C4-2B (cell line): ENCODE data around the gene PAK5.

Source experiments
- H3K27ac ChIP-seq: fragments of 450-650 bp; 2 replicates; pipeline ENCODE4 v1.5.1; 2017
- ZFX ChIP-seq: fragments of 450-650 bp; IDR thresholded peaks from 2 replicates; pipeline ENCODE4 v1.6.1; 2017
- TF ChIP-seq, protein P1 (sequence below): fragments of 450-650 bp; conservative IDR thresholded peaks from 2 replicates; pipeline ENCODE4 v1.5.1; 2017; ENCODE audit warnings: mild to moderate bottlenecking

The PAK5 gene

GRCh38 chr20:9514072-9514460, 324.8 kb downstream of the PAK5 start:
- no peak overlapping the region for H3K27ac ChIP-seq
- TF ChIP-seq, protein P1, sequence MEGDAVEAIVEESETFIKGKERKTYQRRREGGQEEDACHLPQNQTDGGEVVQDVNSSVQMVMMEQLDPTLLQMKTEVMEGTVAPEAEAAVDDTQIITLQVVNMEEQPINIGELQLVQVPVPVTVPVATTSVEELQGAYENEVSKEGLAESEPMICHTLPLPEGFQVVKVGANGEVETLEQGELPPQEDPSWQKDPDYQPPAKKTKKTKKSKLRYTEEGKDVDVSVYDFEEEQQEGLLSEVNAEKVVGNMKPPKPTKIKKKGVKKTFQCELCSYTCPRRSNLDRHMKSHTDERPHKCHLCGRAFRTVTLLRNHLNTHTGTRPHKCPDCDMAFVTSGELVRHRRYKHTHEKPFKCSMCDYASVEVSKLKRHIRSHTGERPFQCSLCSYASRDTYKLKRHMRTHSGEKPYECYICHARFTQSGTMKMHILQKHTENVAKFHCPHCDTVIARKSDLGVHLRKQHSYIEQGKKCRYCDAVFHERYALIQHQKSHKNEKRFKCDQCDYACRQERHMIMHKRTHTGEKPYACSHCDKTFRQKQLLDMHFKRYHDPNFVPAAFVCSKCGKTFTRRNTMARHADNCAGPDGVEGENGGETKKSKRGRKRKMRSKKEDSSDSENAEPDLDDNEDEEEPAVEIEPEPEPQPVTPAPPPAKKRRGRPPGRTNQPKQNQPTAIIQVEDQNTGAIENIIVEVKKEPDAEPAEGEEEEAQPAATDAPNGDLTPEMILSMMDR, result no peak
- no peak for TF ChIP-seq ZFX

DNA sequence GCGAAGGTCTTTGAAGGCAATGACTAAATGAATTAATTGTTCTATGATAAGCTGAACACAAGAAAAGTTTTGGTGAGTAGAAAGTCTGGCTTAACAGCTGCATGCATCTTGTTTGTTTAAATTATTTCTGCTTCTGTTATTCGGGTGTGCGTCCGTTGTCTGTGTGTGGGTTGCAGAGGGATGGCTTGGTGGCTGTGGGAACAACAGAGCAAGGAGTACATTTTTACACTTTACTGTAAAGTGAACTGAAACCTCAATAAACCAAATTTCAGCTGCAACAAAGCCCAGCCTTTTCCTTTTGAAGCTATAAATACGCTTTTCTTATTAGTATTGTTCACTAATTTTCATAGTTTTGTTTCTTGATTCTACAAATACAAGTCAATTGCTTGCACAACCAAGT, 328.0 kb downstream of the PAK5 start:
- H3K27ac ChIP-seq, result no peak overlapping the region
- TF ChIP-seq, protein P1, result no peak
- TF ChIP-seq ZFX, result no peak

GRCh38 chr20:9509246-9509645, 329.6 kb downstream of the PAK5 start:
- no peak for TF ChIP-seq ZFX
- TF ChIP-seq, protein P1, result no peak
- no peak overlapping the region for H3K27ac ChIP-seq

DNA sequence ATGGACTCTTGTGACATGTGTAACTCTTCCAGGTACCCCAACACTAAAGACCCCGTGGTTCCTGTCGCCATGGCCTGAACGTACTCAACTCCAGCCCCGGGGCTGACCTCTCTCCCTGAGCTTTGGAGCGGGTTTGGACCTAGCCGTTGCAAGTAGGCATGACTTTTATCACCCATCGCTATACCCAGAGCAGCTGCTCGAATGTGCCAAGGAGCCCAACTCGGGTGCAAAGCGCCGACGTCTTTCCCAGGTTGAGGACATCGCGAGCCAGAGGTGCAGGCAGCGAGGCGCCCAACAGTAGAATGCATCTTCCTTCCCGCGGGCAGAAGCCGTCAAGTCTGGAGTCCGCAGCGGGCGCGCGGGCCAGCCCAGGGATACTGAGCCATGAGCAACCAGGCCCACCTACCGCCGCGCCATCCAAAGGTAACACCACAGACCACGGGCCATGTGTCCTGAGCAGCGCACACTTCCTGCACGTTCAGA, 330.1 kb downstream of the PAK5 start:
- TF ChIP-seq ZFX, result no peak
- TF ChIP-seq, protein P1, result no peak
- no peak overlapping the region for H3K27ac ChIP-seq

DNA sequence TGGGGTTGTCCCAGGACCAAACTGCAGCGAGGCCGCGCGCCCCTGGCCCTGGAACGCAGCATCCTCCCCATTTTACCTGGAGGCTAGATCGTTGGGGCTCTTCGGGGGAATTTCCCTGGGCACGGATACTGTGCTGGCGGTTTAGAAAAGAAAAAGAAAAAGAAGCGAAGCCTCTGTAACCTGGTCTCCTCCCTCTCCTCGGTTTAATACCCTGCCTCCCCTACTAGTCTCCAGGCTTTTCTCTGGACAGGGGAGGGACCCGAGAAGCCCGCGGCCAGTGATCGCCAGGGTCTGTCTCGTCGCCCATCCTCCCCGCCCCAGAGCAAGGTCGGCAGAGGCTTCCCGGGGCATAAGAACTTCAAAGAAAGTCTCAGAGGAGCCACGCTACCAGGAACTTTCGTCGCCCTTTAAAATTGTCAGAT, 330.6 kb downstream of the PAK5 start:
- TF ChIP-seq, protein P1, result no peak
- TF ChIP-seq ZFX, result no peak
- no peak overlapping the region for H3K27ac ChIP-seq

- no peak overlapping the region for H3K27ac ChIP-seq
- TF ChIP-seq ZFX, result no peak
- TF ChIP-seq, protein P1, result no peak
These were observed 331.2 kb downstream of the PAK5 start for GRCh38 chr20:9507544-9508239.

- no peak overlapping the region for H3K27ac ChIP-seq
These were observed 331.9 kb downstream of the PAK5 start for GRCh38 chr20:9506964-9507369.

More at GRCh38 chr20:9506964-9507369, 331.9 kb downstream of the PAK5 start:
- TF ChIP-seq ZFX, result no peak
- TF ChIP-seq, protein P1, result no peak
